Heart left ventricle (tissue), 16 donors: ENCODE results near the gene UVRAG. TPM values are rescaled to one million over a fixed set of nuclear protein-coding genes. Genes with fewer than 3 reads are reported as not detected.
A peak's percentile ranks its signal among the peaks of the same experiment; 100 is the strongest.

Experiments used
- ATAC-seq, 4 donors: fragments of 200-7000 bp; cut with Tn5 transposase; one replicate each; pipeline ENCODE4 v1.9.1; 2020 to 2022; ENCODE audit warnings: moderate library complexity in 4 of 4, mild to moderate bottlenecking in 3 of 4, moderate number of reproducible peaks in 1 of 4
- DNase-seq, 5 donors: peaks; one replicate each; pipeline ENCODE4 v3.0.0-alpha.2; 2020
- H3K27ac ChIP-seq, 12 donors: fragments of 200-600 bp; sonication (generic) in 4 of 12; one replicate each; pipeline versions ENCODE4 v1.5.0 to v1.8.0; 2016 to 2022; ENCODE audit warnings: mild to moderate bottlenecking in 2 of 12
- H3K27me3 ChIP-seq, 9 donors: fragments of 200-600 bp; sonication (generic) in 2 of 9; one replicate each; pipeline versions ENCODE4 v1.5.1 to v1.8.0; 2016 to 2022; ENCODE audit warnings: mild to moderate bottlenecking in 3 of 9
- H3K36me3 ChIP-seq, 9 donors: fragments of 200-600 bp; sonication (generic) in 2 of 9; one replicate each; pipeline versions ENCODE4 v1.5.0 to v1.8.0; 2018 to 2022; ENCODE audit warnings: mild to moderate bottlenecking in 2 of 9
- H3K4me1 ChIP-seq, 12 donors: fragments of 200-600 bp; sonication (generic) in 4 of 12; one replicate each; pipeline versions ENCODE4 v1.5.0 to v1.8.0; 2016 to 2022; ENCODE audit warnings: mild to moderate bottlenecking in 3 of 12
- H3K4me3 ChIP-seq, 12 donors: fragments of 200-600 bp; sonication (generic) in 4 of 12; one replicate each; pipeline versions ENCODE4 v1.5.0 to v1.8.0; 2017 to 2022; ENCODE audit warnings: mild to moderate bottlenecking in 9 of 12, moderate library complexity in 4 of 12
- H3K9me3 ChIP-seq, 12 donors: fragments of 200-600 bp; sonication (generic) in 4 of 12; one replicate each; pipeline versions ENCODE4 v1.5.0 to v1.8.0; 2016 to 2022; ENCODE audit warnings: mild to moderate bottlenecking in 1 of 12
- POLR2A ChIP-seq, 2 donors: fragments of 450-650 bp; IDR thresholded peaks; one replicate each; pipeline ENCODE4 v1.6.1; 2017; ENCODE audit warnings: antibody characterized with exemption in 2 of 2, mild to moderate bottlenecking in 2 of 2, moderate library complexity in 2 of 2
- WGBS, 4 donors: extraction: QIAGEN DNeasy Blood & Tissue Kit in 2 of 4; methylation state at CpG; one replicate each; pipeline versions ENCODE4 v1.1.5 to v1.1.7; 2013 to 2018; 5-methylcytosine and 5-hydroxymethylcytosine counted together
- intact Hi-C, 10 donors: fragments of 100-400 bp; cut with DNase I; formaldehyde crosslinking; loops; one replicate each; pipeline versions ENCODE4 v1.11.1 to v1.14.2; 2022
- polyA plus RNA-seq, 2 donors: library from polyadenylated mRNA; stranded (reverse); fragments of 200-250 nt; gene quantifications; one replicate each; pipeline ENCODE4 v1.2.3, GENCODE V29; 2013
- total RNA-seq, 9 donors: library from RNA; depleted of rRNA in 2 of 9; stranded (reverse); fragments of >200 nt in 2 of 9; fragmentation: NEBNext Ultra II Directional in 3 of 9; extraction: Animal tissue kit (Norgen Biotek cat#: 25700) in 3 of 9; gene quantifications; one replicate each; pipeline versions ENCODE4 v1.1.0 to v1.2.4, GENCODE V29; 2016 to 2023
- TF ChIP-seq, protein P1 (sequence below), 12 donors: fragments of 200-600 bp; sonication (generic) in 4 of 12; IDR thresholded peaks; one replicate each; pipeline versions ENCODE4 v1.5.0 to v1.8.0; 2018 to 2022; ENCODE audit warnings: antibody characterized with exemption in 12 of 12, mild to moderate bottlenecking in 5 of 12
- donor health status: ischemic (EF 13 %, LVEDD 7.1; RV severe dilation, severe dysfunction).
- donor health status: healthy with polysubstance abuse.
- donor health status: DM: no; HTN: yes; CAD: no.
- donor health status: DM: no; HTN: no; CAD: no.
- donor health status: ischemic (EF 25% LVEDD 6.9; RV normal size, moderate dysfunction).
- donor health status: ischemic (EF 25% LVEDD 5.7; RV mildly dilated, moderate dysfunction).
- donor health status: healthy.
- donor health status: DM: yes; HTN: yes; CAD: no.
- donor health status: ischemic (EF 35%, LVEDD 5.7; RV mildly dilated, moderate dysfunction).
- donor health status: nonischemic (EF 11% LVEDD 7.7; RV severe dilation, severe dysfunction).
- donor health status: DM: yes; HTN: yes; CAD: no.
- donor health status: PGD.
- donor health status: ischemic (EF 29% LVEDD 5.4; RV normal size, mild dysfunction).
- donor health status: nonischemic (EF 23%, LVEDD 6.1; RV moderate dilation, normal function).

Gene UVRAG
- total and polyA plus RNA-seq, 11 donors = 4.5 to 22.6 (median 15.0) TPM

DNA sequence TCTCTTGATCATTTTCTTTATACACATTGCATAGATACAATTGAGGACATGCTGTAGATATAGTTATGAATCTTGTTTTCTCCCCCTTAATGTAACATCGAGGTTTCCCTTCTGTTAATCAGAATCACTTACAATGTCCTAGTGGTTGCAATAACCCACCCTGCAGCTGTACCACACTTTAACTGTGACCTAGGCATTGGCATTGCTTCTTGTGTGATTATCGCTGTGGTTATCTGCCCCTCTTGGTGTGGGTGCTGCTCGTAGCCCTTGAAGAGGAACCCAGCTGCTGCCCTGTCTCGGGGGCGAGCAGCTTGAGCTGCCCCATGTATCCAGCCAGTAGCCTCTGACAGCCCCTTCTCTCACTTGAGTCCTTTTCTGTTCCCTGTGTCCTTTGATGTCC lies 44.9 kb upstream of the UVRAG start:
- H3K4me1 ChIP-seq = peaks cover 0 to 59% (median 14%) of the 10 kb centered on the region in 12 donors
- H3K27me3 ChIP-seq = peaks cover 0 to 23% (median 7%) of the 10 kb centered on the region in 9 donors
- DNase-seq (no peak), ATAC-seq (no peak)
- H3K27ac ChIP-seq = no peak overlapping the region
- no peaks in the 10 kb centered on the region for H3K36me3 ChIP-seq
- 63 to 79% (median 70%) methylated on average over 5 of the region's 5 CpGs for WGBS, 4 donors
- intact Hi-C loops = loop anchor here in 1 of 10 donors (10.0 kb wide), 1 partner anchor 225 kb away; no protein-coding TSS in a partner anchor
- no peak overlapping the region for H3K4me3 ChIP-seq
- no peaks in the 10 kb centered on the region for H3K9me3 ChIP-seq
- TF ChIP-seq POLR2A (IDR thresholded peaks at IDR 0.05) = no peak
- TF ChIP-seq, protein P1, sequence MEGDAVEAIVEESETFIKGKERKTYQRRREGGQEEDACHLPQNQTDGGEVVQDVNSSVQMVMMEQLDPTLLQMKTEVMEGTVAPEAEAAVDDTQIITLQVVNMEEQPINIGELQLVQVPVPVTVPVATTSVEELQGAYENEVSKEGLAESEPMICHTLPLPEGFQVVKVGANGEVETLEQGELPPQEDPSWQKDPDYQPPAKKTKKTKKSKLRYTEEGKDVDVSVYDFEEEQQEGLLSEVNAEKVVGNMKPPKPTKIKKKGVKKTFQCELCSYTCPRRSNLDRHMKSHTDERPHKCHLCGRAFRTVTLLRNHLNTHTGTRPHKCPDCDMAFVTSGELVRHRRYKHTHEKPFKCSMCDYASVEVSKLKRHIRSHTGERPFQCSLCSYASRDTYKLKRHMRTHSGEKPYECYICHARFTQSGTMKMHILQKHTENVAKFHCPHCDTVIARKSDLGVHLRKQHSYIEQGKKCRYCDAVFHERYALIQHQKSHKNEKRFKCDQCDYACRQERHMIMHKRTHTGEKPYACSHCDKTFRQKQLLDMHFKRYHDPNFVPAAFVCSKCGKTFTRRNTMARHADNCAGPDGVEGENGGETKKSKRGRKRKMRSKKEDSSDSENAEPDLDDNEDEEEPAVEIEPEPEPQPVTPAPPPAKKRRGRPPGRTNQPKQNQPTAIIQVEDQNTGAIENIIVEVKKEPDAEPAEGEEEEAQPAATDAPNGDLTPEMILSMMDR (IDR thresholded peaks at IDR 0.05) = no peak

GRCh38 chr11:75771646-75772410 lies 43.2 kb upstream of the UVRAG start:
- DNase-seq (peak in 1 of 5 donors; percentile 42), ATAC-seq (peak in 1 of 4 donors; percentile 13)
- peaks cover 0 to 64% (median 14%) of the 10 kb centered on the region in 12 donors for H3K4me1 ChIP-seq
- intact Hi-C loops = loop anchor here in 1 of 10 donors (10.0 kb wide), 1 partner anchor 227 kb away; no protein-coding TSS in a partner anchor
- TF ChIP-seq POLR2A (IDR thresholded peaks at IDR 0.05) = no peak
- TF ChIP-seq, protein P1 (IDR thresholded peaks at IDR 0.05) = no peak
- H3K4me3 ChIP-seq = no peak overlapping the region
- WGBS, 4 donors = 79 to 89% (median 86%) methylated on average over 6 of the region's 6 CpGs
- H3K27ac ChIP-seq = no peak overlapping the region
- no peaks in the 10 kb centered on the region for H3K9me3 ChIP-seq
- H3K36me3 ChIP-seq = no peaks in the 10 kb centered on the region
- peaks cover 0 to 23% (median 7%) of the 10 kb centered on the region in 9 donors for H3K27me3 ChIP-seq

DNA sequence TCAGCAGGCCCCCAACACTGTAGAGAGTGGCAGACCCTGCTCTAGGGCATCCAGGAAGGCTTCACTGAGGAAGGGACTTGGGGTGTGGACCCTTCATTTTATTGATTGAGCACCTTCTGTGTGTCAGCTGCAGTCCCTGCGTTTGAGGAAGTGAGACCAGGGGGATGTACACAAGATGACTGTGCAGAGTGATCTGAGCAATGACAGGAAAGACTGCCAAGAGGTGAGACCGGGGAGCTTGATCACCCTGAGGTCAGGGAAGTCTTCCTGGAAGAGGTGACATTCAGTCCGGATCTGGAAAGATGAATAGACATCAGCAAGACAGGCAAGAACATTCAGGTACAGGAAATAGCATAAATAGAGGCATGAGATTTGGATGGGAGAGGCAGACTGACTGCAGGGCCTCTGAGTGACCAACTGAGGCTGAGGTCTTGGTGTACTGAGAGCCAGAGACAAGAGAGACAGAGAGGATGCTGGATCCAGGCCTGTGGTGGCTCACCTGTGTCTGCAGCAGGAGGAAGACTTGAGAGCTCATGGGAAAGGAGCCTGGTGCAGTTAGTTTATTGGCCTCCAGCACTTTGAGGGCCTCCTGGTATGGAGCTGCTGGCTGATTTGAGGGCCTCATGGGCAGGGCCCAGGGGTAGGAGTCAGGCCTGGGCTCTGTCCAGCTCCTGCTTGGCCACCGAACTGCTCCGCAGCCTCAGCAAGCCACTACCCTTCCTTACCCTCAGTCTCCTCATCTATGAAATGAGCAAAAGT lies 41.2 kb upstream of the UVRAG start:
- DNase-seq (no peak), ATAC-seq (peak in 1 of 4 donors; percentile 32)
- WGBS, 4 donors = 75 to 91% (median 77%) methylated on average over 5 of the region's 5 CpGs
- no peaks in the 10 kb centered on the region for H3K36me3 ChIP-seq
- H3K4me1 ChIP-seq = peaks cover 0 to 63% (median 4%) of the 10 kb centered on the region in 12 donors
- peak overlapping the region in 1 of 12 donors; percentile 49 for H3K27ac ChIP-seq
- no peaks in the 10 kb centered on the region for H3K9me3 ChIP-seq
- TF ChIP-seq, protein P1 (IDR thresholded peaks at IDR 0.05) = no peak
- TF ChIP-seq POLR2A (IDR thresholded peaks at IDR 0.05) = no peak
- H3K27me3 ChIP-seq = peaks cover 0 to 8% (median 2%) of the 10 kb centered on the region in 9 donors
- intact Hi-C loops = loop anchor here in 1 of 10 donors (10.0 kb wide), 1 partner anchor 229 kb away; no protein-coding TSS in a partner anchor
- no peak overlapping the region for H3K4me3 ChIP-seq

GRCh38 chr11:75775056-75775455 lies 40.0 kb upstream of the UVRAG start:
- TF ChIP-seq, protein P1 (IDR thresholded peaks at IDR 0.05) = no peak
- DNase-seq = no peak
- 90 to 96% (median 94%) methylated on average over 2 to 3 of the region's 3 CpGs for WGBS, 4 donors
- Histone ChIP-seq H3K4me3 (no peak overlapping the region), H3K4me1 (peaks cover 0 to 55% (median 0%) of the 10 kb centered on the region in 12 donors), H3K9me3 (no peaks in the 10 kb centered on the region), H3K27me3 (no peaks in the 10 kb centered on the region), H3K36me3 (no peaks in the 10 kb centered on the region), H3K27ac (no peak overlapping the region)
- intact Hi-C loops = loop anchor here in 1 of 10 donors (10.0 kb wide), 1 partner anchor 230 kb away; no protein-coding TSS in a partner anchor
- no peak for ATAC-seq
